ENCODE data around the gene FLNC.

The FLNC gene

GRCh38 chr7:128830231-128831177 is at the start of gene FLNC:
Gene FLNC, plus strand, starts transcription at chr7:128830406. Its CDS starts 232 bp downstream, at chr7:128830638.
- no peak for DNase-seq

GRCh38 chr7:128781126-128781525 is 49.1 kb upstream of the FLNC start:
- no peak for DNase-seq

- no peak for DNase-seq
Measured at GRCh38 chr7:128781851-128782250, 48.4 kb upstream of the FLNC start.

GRCh38 chr7:128783143-128783861 is 46.9 kb upstream of the FLNC start:
- DNase-seq = no peak

GRCh38 chr7:128785738-128786137 is 44.5 kb upstream of the FLNC start:
- no peak for DNase-seq

- no peak for DNase-seq
Measured at GRCh38 chr7:128788446-128789412, 41.5 kb upstream of the FLNC start.

- DNase-seq = no peak
Measured at GRCh38 chr7:128790315-128791041, 39.7 kb upstream of the FLNC start.

GRCh38 chr7:128791121-128791971 is 38.9 kb upstream of the FLNC start, which contains the start of gene CCDC136:
Gene CCDC136, plus strand, starts transcription at chr7:128791968. Its CDS starts 444 bp downstream, at chr7:128792412.
- DNase-seq = peak; percentile 35

GRCh38 chr7:128791972-128792327 is 38.3 kb upstream of the FLNC start:
- DNase-seq = no peak

- DNase-seq = no peak
Measured at GRCh38 chr7:128792471-128793180, 37.6 kb upstream of the FLNC start.

GRCh38 chr7:128793181-128793547 is 37.0 kb upstream of the FLNC start:
- DNase-seq = no peak

- no peak for DNase-seq
Measured at GRCh38 chr7:128794020-128794419, 36.2 kb upstream of the FLNC start.

- no peak for DNase-seq
Measured at GRCh38 chr7:128794436-128794835, 35.8 kb upstream of the FLNC start.

GRCh38 chr7:128795129-128795528 is 35.1 kb upstream of the FLNC start:
- DNase-seq = no peak

GRCh38 chr7:128796327-128796726 is 33.9 kb upstream of the FLNC start:
- DNase-seq = peak; percentile 23

GRCh38 chr7:128799451-128799850 is 30.8 kb upstream of the FLNC start:
- DNase-seq = no peak

GRCh38 chr7:128800567-128800966 is 29.6 kb upstream of the FLNC start:
- no peak for DNase-seq

GRCh38 chr7:128801003-128801402 is 29.2 kb upstream of the FLNC start:
- no peak for DNase-seq

GRCh38 chr7:128801667-128802418 is 28.4 kb upstream of the FLNC start:
- no peak for DNase-seq

- DNase-seq = no peak
Measured at GRCh38 chr7:128804484-128804883, 25.7 kb upstream of the FLNC start.

All from DMS79 treated with DMSO at 0.1 percent for 48 hours (cell line).